Suppressor macrophage (primary cell): ENCODE results near the gene CCDC150.
"Not testable (repeated sequence)": the region's sequence is repeated elsewhere in the genome, so short reads cannot be mapped to it uniquely, and the experiment has no call there.

ENCODE experiments used
- DNase-seq, 4 experiments: peaks; one replicate each; pipeline ENCODE4 v3.0.0-alpha.2; 2020 to 2022
- total RNA-seq, 17 experiments: gene quantifications; one replicate each; lab custom pipeline; 2026; ENCODE audit warnings: mixed read lengths in 6 of 17, inconsistent platforms in 3 of 17; lab: John Stamatoyannopoulos, UW

CCDC150 gene
- total RNA-seq = 0.83 to 10.2 (median 2.7) reads per million in 17 experiments

DNA sequence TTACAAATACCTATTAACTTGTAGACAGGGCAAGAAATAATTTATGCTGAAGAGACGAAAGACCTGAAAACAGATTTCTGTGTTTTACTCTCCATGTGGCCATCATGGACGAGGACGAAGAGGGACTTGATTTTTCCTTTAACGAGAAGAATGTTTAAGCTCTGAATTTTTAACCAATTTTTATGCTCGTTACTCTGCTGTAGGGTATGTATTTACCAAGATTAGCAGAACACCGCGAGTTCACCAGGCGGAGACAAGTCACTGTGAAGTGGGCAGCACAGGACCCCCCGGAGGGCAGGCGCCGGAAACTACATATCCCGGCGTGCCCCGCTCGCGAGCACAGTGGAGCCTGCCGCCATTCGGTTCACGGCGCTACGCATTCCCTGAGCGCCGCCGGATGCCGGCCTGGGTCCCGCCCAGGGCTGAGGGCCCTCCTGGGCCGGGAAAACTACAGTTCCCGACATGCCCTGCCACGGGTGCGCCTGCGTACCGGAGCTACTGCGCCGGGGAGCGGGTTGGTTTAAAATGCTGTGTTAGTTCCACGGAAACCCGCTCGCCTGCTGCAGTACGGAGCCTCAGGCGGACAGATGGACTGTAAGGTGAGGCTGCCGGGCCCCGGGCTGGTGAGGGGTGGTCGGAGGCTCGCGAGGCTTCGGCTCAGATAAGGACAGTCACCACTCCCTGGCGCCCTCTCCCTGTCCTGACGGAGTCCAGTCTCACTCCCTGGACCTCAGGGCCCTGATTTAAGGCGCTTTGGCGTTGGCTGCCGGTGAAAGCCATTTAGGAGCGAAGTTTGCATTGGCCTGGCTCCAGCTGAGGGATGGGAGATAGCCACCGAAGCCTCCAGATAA is at the start of gene CCDC150:
TSS of gene CCDC150 (plus strand) at position 536 of the 851 bp plus-strand sequence. CDS start at position 588, 52 bp downstream.
- DNase-seq = peak; percentile 96 to 98 (median 97)

- DNase-seq = no peak
Observed at GRCh38 chr2:196590286-196590685, 49.2 kb upstream of the CCDC150 start.

GRCh38 chr2:196591004-196591403 is 48.5 kb upstream of the CCDC150 start:
- DNase-seq = no peak

DNA sequence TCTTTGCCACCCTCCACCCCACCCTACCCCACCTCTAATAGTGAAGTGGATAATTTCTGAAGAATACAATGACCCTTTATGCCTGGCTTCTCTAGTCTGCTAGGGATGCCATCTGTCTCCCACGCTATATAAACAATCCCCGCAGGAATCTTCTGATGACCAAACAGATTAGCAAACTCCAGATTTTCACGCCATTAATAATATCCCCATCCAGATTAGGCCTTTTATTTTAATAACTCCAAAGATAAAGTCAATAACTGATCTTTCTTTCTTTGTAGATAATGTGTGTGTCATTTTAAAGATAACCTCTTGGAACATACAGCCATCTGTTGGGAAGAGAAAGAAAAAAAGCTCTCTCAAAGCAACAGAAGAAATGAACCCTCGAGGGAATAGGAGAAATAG is 47.9 kb upstream of the CCDC150 start:
- no peak for DNase-seq

DNA sequence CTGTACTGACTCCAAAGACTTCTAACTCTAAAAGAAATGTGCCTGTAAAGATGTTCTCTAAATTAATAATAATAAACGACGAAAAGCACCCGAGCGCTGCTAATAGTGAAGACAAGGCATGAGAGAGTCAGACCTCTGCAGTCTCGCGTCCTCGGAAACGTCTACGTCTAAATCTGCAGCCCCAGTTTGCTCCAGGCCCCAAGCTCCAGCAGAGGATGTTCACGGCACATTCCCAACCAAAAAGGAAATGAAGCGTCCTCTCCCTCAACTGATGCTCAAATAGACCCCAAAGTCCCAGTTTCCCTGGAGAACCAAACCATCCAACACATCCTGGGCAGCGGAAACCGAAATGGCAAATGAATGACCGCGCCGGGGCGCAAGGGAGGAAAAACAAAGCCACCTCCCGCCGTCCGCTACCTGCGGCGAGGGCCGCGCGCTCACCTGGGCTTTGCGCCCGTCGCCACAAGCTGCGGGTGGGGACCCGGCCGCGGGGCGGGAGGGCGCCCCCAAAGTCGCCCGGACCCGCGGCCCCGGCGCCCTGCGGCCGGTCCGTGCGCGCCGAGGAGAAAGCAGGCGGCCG is 47.1 kb upstream of the CCDC150 start:
- peak in 1 of 4 experiments; percentile 0 for DNase-seq

- DNase-seq = peak in 3 of 4 experiments; percentile 8 to 43 (median 29)
Observed at GRCh38 chr2:196592911-196593881, 46.3 kb upstream of the CCDC150 start, which contains the start of gene HECW2. Gene HECW2, minus strand, starts transcription at chr2:196593554.

- no peak for DNase-seq
Observed at GRCh38 chr2:196594158-196594557, 45.4 kb upstream of the CCDC150 start.

DNA sequence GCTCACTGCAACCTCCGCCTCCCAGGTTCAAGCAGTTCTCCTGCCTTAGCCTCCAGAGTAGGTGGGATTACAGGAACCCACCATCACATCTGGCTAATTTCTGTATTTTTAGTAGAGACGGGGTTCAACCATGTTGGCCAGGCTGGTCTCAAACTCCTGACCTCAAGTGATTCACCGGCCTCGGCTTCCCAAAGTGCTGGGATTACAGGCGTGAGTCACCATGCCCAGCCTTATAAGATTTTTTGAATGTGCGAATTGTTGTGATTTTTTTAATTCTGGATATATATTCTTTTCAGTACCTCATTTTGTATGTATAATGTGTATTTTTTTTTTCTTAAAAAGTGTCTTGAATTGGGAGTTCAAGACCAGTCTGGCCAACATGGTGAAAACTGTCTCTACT is 42.0 kb upstream of the CCDC150 start:
- no peak for DNase-seq

DNA sequence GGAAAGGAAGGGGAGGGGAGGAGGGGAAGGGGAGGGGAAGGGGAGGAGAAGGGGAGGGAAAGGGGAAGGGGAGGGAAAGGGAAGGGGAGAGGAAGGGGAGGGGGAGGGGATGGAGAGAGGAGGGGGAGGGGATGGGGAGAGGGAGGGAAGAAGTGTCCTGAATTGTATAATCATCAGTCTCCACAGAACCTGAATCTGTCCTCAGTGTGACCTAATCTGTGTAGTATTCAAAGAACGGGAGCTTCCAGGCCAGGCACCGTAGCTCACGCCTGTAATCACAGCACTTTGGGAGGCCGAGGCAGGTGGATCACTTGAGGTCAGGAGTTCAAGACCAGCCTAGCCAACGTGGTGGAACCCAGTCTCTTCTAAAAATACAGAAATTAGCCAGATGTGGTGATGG is 41.1 kb upstream of the CCDC150 start:
- no peak for DNase-seq

GRCh38 chr2:196598846-196599245 is 40.7 kb upstream of the CCDC150 start:
- DNase-seq = no peak

GRCh38 chr2:196601430-196602306 is 37.8 kb upstream of the CCDC150 start:
- DNase-seq = no peak

GRCh38 chr2:196604196-196604595 is 35.3 kb upstream of the CCDC150 start:
- no peak for DNase-seq

DNA sequence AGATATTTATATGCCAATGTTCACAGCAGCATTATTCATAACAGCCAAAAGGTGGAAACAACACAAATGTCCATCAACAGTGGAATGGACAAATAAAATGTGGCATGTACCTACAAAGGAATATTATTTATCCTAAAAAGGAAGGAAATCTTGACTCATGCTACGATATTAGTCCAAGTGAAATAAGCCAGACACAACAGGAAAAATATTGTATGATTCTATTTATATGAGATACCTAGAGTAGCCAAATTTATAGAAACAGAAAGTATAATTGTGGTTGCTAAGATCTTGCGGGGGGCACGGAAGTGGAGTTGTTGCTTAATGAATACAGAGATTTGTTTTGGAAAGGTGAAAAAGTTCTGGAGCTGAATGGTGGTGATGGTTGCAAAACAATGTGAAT is 33.0 kb upstream of the CCDC150 start:
- DNase-seq = no peak

DNA sequence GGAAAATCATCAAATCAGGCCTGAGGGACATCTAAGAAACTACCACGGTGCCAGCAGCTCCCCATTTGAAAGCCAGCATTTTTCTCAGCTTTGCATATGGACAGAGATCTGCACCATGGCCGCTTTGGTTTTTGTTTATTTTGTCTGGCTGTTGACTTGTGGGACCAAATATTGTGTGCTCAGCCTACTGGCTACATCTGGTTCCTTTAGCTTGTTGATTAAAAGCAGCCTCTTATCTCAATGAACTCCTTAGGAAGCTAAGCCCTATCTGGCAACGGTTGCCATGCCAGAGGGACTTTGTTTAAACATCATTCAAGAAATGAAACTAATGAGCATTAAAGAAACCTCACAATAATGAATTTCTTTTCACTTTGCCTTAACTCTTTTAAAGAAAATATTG is 32.4 kb upstream of the CCDC150 start:
- no peak for DNase-seq

DNA sequence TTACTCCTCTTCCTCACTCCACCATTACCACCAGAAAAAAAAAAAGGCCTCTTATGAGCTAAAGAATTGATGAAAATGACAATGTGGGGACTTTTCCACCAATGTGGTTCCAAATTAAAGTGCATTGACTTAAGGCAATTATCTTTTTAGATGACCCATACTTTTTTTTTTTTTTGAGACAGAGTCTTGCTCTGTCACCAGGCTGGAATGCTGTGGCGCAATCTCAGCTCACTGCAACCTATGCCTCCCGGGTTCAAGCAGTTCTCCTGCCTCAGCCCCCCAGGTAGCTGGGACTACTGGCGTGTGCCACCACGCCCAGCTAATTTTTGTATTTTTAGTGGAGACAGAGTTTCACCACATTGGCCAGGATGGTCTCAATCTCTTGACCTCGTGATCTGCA is 31.6 kb upstream of the CCDC150 start:
- not testable (repeated sequence) for DNase-seq

GRCh38 chr2:196609806-196610205 is 29.7 kb upstream of the CCDC150 start:
- DNase-seq = no peak

- no peak for DNase-seq
Observed at GRCh38 chr2:196610796-196611195, 28.7 kb upstream of the CCDC150 start.

DNA sequence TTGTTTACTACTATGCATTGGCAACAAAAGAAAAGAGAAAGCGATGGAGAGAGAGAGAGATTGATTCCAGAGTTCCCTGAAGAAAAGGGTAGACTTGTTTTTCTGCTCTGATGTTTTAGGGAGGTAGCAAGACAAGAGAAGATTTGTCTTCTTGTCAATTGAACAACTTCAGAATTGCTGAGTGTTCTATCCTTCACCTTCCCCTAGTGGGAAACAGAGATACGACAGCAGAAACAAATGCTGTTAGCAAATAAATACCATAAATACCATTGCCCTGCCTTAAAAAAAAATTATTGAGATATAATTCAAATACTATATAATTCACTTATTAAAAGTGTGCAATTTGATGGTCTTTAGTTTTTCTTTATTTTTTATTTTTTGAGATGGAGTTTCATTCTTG is 26.2 kb upstream of the CCDC150 start:
- DNase-seq = no peak

GRCh38 chr2:196617430-196617829 is 22.1 kb upstream of the CCDC150 start:
- DNase-seq = no peak

DNA sequence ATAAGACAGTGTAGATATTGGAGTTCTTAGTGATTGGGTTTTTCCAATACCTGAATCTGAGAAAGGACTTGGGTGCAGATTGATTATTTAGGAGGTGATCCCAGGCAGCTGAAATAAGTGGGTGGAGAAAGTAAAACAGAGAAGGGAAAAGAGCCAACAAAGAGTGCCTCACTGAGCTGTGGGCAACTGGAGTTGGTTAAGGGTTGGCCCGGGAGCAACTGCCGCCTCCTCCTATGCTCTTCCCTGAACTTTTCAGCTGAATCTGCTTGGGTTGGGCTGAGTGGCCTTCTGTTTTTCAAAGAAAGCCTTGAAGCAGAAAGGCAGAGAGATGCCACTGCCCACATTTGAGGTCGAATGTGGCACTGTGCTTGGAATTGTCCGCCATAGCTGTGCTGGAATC is 20.9 kb upstream of the CCDC150 start:
- no peak for DNase-seq

DNA sequence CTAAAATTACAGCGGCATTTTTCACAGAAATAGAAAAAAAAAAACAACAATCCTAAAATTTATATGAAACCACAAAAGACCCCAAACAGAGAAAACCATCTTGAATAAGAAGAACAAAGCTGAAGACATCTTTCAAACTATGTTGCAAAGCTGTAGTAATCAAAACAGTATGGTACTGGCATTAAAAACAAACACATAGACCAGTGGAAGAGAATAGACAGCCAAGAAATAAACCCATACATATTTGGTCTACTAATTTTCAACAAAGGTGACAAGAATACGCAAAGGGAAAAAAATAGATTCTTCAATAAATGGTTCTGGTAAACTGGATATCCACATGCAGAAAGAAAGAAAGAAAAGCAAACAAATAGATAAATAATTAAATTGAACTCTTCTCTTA is 9.0 kb upstream of the CCDC150 start:
- no peak for DNase-seq

DNA sequence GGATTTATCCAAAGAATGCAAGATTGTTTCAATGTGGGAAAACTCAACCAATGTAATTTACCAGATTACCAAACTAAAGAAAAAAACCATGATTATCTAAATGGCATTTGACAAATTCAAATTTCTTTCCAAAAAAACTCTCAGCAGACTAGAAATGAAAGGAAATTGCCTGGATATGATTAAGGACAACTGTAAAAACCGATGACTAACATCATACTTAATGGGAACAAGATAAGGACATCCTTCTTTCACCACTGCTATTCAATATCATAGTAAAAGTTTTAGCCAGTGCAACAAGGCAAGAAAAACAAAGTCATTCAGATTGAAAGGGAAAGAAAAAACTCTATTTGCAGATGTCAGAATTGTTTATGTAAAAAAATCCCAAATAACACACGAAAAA is 4.4 kb upstream of the CCDC150 start:
- DNase-seq = no peak
